ENCODE data around the gene CTTNBP2.

Gene CTTNBP2

DNA sequence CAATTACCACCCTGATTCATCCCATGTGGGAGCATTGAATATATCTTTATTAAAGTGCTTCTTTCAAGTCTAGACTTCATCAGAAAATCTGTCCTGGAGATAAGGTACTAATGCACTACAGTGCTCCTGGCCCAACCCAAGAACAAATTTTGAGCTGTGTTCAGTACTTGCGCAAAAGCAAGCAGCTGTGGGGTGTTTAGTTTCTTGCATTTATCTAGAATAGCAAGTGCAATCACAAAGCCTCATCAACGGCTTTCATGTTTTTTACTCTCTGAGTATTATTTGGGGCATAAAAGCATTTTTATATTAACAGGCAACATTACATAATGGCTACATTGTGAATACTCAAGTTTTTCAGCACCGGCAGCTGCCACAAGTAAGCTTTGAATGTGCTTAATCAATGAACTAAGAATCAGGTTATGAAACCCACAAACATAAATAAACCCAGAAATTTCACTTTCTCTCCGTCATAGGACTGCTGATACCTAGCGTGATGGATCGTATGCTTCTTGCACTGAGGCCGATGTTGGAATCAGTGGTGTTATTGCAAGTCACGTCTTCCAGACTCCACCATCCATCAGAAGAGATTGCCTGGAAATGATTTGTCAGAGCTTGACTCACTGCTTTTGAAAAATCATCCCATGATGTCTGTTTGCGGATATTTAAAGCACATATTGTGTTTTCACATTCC lies 113.1 kb downstream of the CTTNBP2 start:
- FAIRE-seq, result no peak
- DNase-seq (ENCODE audit: extremely low spot score, insufficient read length, low read depth), result no peak

DNA sequence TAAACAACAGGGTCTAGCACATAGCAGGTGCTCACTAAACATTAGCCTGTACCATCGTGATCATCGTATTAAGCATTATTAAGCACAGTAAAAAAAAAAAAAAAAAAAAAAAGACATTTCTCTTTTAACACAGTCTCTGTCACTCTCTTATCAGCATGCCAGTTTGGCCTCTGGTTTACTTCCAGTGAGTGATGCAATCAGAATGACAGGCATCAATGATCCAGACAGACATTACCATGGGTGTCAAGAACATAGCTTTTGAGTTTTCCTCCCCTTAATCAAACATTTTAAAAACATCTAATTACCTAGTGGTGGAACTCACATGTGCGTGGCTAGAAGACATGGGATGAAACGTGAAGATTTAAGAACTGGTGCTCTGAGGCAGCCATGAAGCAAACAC lies 115.8 kb downstream of the CTTNBP2 start:
- FAIRE-seq, result no peak

DNA sequence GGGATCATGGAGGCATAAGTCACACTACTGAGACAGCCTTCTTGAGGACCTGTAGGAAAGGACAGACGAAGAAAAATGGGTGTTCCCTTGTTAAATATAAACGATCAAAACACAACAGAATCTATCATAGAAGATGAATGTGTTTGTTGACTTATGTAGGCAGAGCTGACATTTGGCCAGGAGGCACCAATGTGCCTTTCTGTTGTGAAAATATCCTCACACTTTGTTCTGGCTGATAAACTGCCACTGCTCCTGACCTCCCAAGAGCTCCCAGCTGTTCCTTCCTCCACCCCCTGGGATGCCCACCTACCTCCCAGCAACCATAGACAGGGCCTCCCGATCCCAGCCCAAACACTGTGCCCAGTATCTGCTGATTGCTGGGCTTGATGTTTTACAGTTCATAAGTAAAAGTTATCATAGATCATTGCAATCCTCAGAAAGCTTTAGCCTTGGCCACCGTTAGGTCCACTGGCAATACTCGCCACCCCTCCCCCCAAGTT lies 116.6 kb downstream of the CTTNBP2 start:
- no peak for FAIRE-seq
- DNase-seq (ENCODE audit: extremely low spot score, insufficient read length, low read depth), result no peak

More for the DNA sequence above, 115.8 kb downstream of the CTTNBP2 start:
- DNase-seq (ENCODE audit: extremely low spot score, insufficient read length, low read depth), result no peak

DNA sequence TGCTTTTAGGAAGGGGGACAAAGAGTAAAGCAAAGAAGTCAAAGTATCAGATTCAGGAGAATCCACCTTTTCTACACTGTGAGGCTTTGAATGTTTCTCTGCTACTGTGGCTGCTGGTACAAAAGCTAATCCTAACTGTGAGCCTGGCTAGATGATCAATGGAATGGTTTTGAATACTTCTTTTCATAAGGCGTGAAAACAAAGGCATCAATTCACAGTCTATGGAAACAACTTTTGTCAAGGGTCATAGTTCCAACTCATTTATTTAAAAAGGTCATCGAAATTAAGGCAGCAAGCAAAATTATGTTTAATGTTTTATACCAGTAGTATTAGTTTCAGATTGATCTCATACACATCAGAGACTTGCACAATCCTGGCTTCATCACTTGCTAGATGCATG lies 118.1 kb downstream of the CTTNBP2 start:
- no peak for DNase-seq (ENCODE audit: extremely low spot score, insufficient read length, low read depth)
- FAIRE-seq, result no peak

DNA sequence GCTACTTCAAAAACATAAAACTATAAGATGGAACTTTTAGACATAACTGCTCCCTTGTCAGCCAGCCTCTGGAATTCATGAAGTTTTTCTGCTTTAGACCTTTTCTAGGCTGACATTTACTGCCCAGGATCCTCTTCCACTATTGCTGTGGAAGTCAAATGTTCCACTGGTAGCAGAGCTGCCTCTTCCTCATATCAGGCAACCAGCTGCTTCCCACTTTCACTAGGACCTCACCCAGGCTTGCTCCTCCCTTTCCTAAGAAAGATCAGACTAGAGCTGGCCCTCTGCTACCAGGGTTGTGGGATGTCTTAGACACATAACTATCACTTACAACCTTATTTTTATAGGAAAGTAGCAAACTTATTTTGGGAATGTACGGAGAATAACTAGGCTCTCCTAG lies 121.5 kb downstream of the CTTNBP2 start:
- DNase-seq (ENCODE audit: extremely low spot score, insufficient read length, low read depth) (no peak), FAIRE-seq (no peak)

DNA sequence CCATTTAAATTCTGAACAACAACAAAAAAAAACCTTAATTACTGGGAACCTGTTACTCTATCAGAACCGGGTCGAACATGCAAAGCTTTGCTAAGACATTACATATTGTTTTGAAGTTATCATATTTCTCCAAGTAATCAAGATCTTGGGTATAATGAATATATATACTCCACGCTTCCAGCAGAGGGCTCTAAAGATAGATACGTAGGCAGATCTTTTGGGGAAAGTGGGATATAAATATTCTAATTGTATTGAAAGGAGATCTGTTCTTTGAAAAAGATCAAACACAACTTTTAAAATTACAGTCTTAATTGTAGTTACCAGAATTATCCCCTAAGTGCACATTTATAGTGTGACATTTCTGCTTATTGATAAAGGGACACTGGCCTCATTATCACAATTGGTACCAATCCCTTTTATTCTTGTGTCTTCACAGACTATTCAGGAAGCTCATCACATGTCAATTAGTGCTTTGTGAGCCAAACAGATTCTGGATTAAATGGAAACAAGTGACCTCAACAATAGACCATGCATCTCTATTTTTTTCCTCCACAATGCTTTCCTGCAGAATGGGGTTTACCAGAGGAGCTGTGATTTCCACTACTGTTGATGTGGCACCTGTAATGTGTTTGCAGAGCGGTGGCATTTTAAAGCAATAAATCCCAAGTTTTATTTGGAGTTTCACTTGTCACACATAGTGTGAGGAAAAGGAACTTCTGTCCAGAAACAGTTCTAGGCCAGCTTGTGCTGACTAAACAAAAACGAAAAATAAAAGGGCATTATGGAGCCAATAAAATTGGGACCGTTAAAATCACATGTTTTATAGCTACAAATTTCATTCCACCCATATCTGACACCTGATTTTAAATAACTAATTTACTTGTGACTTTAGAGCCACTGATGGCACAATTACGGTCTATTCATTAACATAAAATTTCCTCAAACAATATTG lies 122.4 kb downstream of the CTTNBP2 start:
- FAIRE-seq (peak; percentile 59), DNase-seq (ENCODE audit: extremely low spot score, insufficient read length, low read depth) (no peak)

DNA sequence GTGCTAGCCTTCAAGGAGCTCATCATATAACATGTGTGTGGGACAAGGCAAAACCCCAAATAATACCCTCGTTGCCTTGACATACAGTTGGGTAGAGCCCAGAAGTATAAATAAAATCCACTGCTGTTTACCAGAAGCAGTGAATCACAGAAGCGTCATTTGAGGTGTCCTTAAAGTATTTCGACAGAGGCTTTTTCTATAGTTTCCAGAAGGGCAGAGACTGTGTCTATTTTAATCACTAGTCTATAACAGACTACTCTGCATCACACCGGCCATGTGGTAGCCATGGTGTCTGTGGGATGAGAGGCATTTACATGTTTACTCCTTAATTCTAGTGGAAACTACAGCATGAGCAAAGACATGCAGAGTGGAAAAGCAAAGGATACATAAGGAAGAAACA lies 131.3 kb downstream of the CTTNBP2 start:
- DNase-seq (ENCODE audit: extremely low spot score, insufficient read length, low read depth), result no peak
- FAIRE-seq, result no peak

DNA sequence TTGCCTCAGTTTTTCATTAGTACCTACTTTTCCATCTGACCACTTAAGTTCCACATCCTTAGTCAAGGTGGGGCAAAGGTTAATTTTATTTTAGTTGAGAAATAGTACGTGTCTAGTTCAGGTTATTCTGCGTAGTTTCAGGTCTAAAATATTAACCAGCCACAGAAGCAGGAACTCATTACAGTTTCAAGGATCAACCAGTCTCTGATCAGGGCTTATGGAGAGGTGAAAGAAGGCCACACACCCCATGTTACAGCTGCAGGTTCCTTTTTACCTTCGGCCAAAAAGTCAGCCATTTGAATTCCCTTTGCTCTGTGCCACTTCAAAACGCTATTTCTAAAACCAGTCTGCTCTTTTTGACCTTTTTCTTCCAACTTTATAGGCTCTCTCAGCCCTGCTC lies 134.2 kb downstream of the CTTNBP2 start:
- DNase-seq (ENCODE audit: extremely low spot score, insufficient read length, low read depth) (no peak), FAIRE-seq (no peak)

DNA sequence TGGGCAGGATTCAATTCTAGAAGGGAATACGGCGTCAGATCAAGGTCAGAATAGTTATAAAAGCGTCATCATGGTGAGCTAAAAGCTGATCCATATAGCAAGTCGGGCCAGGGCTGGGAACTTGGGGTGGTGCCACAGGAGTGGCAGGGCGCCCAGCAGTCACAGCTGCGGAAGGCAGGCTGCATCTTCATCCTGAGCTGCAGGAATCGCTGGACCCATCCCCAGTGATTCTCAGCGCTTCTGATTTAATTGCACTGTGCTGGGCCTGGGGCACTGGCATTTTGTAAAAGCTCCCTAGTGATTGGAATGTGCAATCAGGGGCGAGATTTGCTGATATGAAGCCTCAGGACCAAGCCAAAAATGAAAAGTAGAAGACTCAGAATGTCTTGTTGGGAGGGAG lies 135.3 kb downstream of the CTTNBP2 start:
- DNase-seq (ENCODE audit: extremely low spot score, insufficient read length, low read depth) (no peak), FAIRE-seq (no peak)

DNA sequence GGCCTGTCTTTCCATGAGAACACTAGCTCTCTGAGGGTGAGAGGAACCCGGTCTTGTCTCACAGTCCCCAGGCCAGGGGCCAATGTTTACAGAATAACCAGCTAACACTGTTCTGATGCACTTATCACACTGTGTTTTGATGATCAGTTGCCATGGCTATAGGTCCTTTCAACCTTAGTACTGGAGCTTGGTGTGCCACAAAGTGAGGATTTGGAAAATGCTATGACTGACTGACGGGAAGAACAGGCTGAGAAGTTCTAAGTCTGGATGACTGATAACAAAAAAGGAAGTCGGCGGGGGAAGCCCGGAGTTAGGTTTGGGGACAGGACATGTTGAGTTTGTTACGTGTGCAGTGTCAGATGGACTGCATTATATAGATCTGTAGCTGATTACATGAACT lies 141.8 kb downstream of the CTTNBP2 start:
- peak; percentile 75 for FAIRE-seq
- peak; percentile 9 for DNase-seq (ENCODE audit: extremely low spot score, insufficient read length, low read depth)

DNA sequence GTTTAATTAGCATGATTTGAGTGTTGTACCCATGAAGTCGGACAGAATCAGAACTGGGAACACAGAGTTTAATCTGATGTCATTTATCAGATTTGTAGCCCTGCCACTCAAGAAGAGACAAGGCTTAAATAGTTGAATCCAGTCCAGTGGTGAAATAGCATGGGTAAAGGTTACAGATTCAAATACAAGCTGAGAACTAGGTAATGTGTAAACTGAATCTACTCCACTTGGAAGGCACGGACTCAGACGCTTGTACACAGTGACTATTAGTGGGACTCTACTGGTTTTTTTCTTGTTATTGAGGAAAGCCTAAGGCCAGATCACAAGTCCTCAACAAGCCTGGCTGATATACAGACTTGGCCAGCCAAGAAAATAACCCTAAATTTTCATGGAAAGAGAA lies 142.9 kb downstream of the CTTNBP2 start:
- DNase-seq (ENCODE audit: extremely low spot score, insufficient read length, low read depth), result no peak
- peak; percentile 5 for FAIRE-seq

DNA sequence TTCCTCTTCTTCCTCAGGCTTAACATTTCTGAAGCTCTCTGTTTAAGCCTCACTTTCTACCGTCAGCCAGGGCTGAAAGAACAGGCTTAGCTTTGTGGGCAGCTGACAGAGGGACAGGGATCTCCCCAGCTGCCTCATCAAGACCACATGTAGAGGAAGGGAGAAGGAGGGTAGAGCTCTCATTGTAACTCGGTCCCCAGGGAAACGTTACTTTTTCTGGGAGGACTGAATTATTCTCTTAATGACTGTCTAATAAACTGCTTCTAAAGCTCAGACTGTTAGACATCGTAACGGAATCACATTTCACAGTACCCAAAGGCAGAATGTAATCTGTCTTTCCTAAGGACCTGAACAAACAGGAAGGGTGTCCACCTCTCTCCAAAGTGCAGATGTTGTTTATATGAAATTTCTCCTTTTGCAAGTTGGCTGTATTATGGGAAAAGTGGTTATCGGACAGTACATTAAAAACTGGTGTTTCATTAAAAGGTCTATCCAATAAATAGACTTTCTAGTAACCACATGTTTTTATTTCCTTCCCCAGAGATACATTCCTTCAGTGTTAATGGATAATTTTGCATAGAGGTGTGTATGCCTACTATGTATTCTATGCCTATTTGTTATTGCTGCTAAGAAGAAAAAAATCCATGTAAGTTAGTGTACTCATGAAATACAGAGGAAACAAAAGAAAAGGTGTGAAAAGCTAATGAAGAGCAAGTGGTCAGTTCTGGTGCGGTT lies 144.2 kb downstream of the CTTNBP2 start:
- DNase-seq (ENCODE audit: extremely low spot score, insufficient read length, low read depth), result no peak
- FAIRE-seq, result peak; percentile 67

DNA sequence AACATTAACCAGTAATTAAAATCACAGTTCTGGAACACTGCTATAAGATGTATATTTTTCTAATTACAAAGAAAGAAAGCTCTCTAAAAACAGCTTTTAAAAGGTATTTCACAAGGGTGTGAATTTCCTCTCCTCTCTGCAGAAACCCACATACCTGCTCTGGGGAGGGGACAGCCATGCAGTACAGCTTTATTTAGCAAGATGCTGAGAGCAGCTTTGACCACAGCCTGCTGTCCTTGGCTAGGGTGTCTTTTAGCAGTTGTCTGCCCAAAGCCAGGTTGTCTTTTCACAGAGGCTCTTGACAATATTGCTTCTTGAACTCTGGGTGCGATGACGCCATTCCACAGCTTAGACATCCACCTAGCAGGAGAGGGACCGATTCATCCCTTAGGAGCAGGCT lies 148.3 kb downstream of the CTTNBP2 start:
- DNase-seq (ENCODE audit: extremely low spot score, insufficient read length, low read depth), result no peak
- FAIRE-seq, result peak; percentile 31

DNA sequence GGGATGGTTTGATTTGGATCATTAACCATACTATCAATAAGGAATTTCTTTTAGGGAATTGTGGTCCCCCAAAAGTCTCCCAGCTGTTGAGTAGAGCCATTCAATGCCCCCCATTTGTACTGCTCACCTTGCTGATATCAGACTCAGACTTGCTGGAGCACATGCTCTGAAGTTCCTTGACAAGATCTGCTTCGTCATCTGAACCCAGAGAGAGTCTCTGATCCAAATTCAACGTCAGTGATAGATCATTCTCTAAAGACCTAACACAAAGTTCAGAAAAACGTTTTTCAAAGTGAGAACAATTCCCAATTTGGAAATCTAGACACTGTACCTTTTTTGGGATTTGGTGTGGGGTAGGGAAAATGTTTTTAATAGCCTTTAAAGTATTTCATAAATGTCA lies 153.9 kb downstream of the CTTNBP2 start:
- DNase-seq (ENCODE audit: extremely low spot score, insufficient read length, low read depth) (no peak), FAIRE-seq (no peak)

DNA sequence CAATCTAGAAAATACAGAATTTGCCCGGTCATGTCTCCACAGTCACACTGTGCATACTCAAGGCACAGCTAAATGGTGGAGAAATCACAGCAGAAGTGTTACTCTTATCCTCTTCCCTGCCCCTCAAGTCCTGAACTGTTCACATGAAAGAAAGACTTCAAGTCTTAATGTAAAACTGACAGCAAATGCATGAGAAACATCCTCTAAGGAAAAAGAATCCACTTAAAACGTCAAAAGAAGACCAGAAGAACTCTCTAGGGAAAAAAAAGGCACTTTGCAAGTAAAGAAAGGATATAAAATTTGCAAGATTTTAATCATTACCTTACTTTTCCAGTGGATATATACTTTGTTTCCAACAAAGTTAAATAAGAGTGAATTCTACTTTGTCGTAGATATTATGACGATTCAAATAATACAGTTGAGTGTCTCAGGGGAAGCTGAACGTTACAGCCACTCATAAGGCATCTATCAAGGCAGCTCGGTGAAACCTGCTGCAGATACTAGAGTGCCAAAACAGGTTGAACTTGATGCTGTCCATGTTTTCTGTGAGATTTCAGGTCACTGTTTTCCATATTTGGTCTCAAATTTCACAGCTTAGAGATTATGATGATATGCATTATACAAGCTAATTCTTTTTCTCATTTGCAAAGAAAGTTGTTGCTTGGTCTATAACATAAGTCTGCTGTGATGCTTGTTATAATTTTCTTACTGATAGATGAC lies 155.0 kb downstream of the CTTNBP2 start:
- DNase-seq (ENCODE audit: extremely low spot score, insufficient read length, low read depth) (no peak), FAIRE-seq (no peak)

DNA sequence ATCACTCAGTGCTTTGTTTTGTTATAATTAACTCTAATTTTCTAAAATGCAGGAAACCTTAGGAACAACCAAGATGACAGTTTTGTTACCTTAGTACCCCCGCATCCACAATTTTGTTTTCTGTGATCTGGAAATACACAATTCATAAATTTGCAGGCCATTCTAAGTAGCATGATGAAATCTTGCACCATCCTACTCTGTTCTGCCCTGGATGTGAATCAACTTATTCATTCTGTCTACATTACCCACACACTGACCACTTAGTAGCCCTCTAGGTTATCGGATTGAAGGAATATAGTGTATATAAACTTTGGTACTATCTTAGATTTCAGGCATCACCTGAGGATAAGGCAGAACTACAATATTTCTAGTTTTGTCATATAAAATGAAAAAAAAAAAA lies 155.9 kb downstream of the CTTNBP2 start:
- no peak for FAIRE-seq

DNA sequence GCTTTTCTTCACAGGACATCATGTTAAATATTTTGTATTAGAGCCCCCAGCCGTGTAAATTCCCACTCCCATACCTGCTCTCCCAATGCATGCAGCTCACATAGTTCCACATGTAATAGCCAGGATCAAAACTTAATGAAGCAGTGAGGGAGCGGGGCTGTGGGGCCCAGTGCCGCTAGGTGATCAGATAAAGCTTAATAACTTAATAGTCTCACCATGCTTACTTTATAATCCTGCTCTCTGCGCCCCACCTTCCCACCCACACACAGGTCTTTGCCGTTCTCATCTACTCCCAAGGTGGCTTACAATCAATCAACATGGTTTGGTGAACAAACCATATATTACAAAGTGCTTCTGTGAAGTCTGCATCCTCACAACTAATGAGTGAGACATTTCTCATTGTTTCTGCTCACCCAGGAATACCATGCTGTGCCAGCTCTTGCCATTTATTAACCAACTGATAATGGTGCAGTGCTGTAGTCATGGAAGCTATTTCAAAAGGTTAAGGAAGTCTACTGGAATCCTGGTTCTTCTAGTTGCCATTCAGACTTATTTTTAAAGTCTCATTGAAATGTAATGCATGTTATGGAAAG lies 156.4 kb downstream of the CTTNBP2 start:
- DNase-seq (ENCODE audit: extremely low spot score, insufficient read length, low read depth) (no peak), FAIRE-seq (no peak)

More for the DNA sequence above, 155.9 kb downstream of the CTTNBP2 start:
- no peak for DNase-seq (ENCODE audit: extremely low spot score, insufficient read length, low read depth)

DNA sequence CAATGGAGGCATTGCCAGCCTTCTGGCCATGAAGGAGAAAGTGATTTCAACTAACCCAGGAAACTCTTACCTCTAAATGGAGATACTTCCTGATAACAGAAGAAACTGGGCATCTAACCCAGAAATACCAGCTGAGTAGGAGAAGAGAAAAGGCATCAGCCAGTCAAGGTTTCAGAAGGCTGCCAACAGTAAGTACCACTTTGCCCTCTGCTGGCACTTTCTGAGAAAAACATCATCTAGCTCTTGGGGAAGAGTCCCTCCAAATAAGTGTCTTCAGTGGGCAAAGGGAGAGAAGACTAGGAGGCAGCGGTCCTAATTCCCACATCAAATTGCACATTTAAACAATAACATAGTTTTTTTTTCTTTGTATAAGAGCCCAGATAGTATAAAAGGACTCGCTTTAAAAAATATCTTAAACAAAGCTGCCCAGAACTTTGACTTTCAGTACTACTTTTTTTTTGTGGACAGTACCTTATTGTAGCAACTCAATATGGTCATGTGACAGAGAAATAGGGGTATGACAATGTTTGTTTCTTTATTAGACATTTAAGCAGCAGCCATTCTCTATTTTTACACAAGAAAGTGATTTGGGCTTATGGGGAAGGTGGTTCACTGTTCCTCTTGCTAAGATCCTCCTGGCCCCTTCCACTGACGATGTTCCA lies 157.3 kb downstream of the CTTNBP2 start:
- FAIRE-seq (peak; percentile 91), DNase-seq (ENCODE audit: extremely low spot score, insufficient read length, low read depth) (peak; percentile 17)

DNA sequence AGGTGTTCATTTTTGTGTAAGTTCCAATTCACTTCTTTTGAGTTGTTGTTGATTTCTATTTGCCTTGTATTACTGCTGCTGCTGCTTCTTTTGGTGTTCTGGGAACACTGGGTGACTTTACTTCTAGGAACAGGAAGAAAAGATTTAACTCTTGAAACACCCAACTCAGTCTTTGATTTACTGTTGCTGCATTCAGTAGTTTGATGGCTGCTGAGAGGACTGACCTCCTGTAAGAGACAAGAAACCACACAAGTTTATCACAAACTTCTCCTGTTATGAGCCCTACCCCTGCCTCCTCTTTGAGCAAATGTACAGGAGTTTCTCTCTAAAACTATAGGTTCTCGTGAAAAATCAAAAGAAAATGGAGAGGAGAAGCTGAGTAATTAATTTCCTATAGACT lies 161.7 kb downstream of the CTTNBP2 start:
- no peak for DNase-seq (ENCODE audit: extremely low spot score, insufficient read length, low read depth)
- FAIRE-seq, result no peak

Measured in GM18507 (cell line).